H1 (cell line): Measurements from ENCODE around the gene DLK1. TPM values are rescaled to one million over a fixed set of nuclear protein-coding genes. Genes with fewer than 3 reads are reported as not detected.

Source experiments
- FOSL1 ChIP-seq: IDR thresholded peaks from 2 replicates; pipeline ENCODE4 v1.6.1; 2011; ENCODE audit warnings: mild to moderate bottlenecking, low read depth, low read length, moderate library complexity; ENCODE audit not compliant: insufficient read depth
- JUN ChIP-seq: IDR thresholded peaks from 2 replicates; pipeline ENCODE4 v1.6.1; 2011; ENCODE audit warnings: low read depth, mild to moderate bottlenecking, improper control_type of control experiment, low read length
- JUND ChIP-seq: IDR thresholded peaks from 2 replicates; pipeline ENCODE4 v1.6.1; 2011; ENCODE audit warnings: mild to moderate bottlenecking, improper control_type of control experiment, low read length
- RBBP5 ChIP-seq: IDR thresholded peaks from 2 replicates; pipeline ENCODE4 v1.7.1; 2012; ENCODE audit warnings: low read depth, mild to moderate bottlenecking, inconsistent platforms, low read length, moderate library complexity, borderline replicate concordance
- SAP30 ChIP-seq: fragments of 300-600 bp; sonication (generic); IDR thresholded peaks from 2 replicates; pipeline ENCODE4 v1.7.1; 2012; ENCODE audit warnings: low read length, moderate library complexity, mild to moderate bottlenecking, inconsistent platforms; ENCODE audit not compliant: insufficient read depth, insufficient replicate concordance
- SP2 ChIP-seq: IDR thresholded peaks from 2 replicates; pipeline ENCODE4 v1.6.1; 2012; ENCODE audit warnings: mild to moderate bottlenecking, low read length, inconsistent platforms
- TCF12 ChIP-seq: IDR thresholded peaks from 2 replicates; pipeline ENCODE4 v1.6.1; 2011; ENCODE audit warnings: low read depth, mild to moderate bottlenecking, low read length
- USF2 ChIP-seq: IDR thresholded peaks from 2 replicates; pipeline ENCODE4 v1.6.1; 2011; ENCODE audit warnings: low read length, improper control_type of control experiment
- polyA plus RNA-seq, 7 experiments: library from polyadenylated mRNA; depleted of rRNA in 3 of 7; stranded (reverse) in 5 of 7; unstranded in 2 of 7; fragments of >200 nt in 5 of 7; fragments of 200-250 nt in 2 of 7; gene quantifications; 1 replicate in 5 of 7; 2 replicates in 1 of 7; 4 replicates in 1 of 7; pipeline versions ENCODE4 v1.2.1 to v1.2.3, GENCODE V29; 2011 to 2013; ENCODE audit warnings: missing spikeins in 2 of 7, mixed read lengths in 2 of 7
- total RNA-seq: library from RNA; stranded (reverse); fragmentation: NEBNext Ultra II Directional; extraction: Animal tissue kit (Norgen Biotek cat#: 25700); gene quantifications from 2 replicates; pipeline ENCODE4 v1.2.1, GENCODE V29; 2021
- TF ChIP-seq, protein P1 (sequence below): IDR thresholded peaks from 2 replicates; pipeline ENCODE4 v1.6.1; 2012; ENCODE audit warnings: low read length, inconsistent platforms
- TF ChIP-seq, protein P2 (sequence below): IDR thresholded peaks from 2 replicates; pipeline ENCODE4 v1.6.1; 2012; ENCODE audit warnings: inconsistent platforms

DLK1 gene
- total and polyA plus RNA-seq, 2 of the 8 experiments (the other 6 are each of a cell fraction or from before 2014, with no cell fraction given), result 1.3 to 2.4 TPM

GRCh38 chr14:100764471-100765115 is 37.9 kb downstream of the DLK1 start (continued):
- TF ChIP-seq, protein P1, sequence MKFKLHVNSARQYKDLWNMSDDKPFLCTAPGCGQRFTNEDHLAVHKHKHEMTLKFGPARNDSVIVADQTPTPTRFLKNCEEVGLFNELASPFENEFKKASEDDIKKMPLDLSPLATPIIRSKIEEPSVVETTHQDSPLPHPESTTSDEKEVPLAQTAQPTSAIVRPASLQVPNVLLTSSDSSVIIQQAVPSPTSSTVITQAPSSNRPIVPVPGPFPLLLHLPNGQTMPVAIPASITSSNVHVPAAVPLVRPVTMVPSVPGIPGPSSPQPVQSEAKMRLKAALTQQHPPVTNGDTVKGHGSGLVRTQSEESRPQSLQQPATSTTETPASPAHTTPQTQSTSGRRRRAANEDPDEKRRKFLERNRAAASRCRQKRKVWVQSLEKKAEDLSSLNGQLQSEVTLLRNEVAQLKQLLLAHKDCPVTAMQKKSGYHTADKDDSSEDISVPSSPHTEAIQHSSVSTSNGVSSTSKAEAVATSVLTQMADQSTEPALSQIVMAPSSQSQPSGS, result no peak
- TF ChIP-seq USF2 (peak; percentile 35; the same call in 1 of the 2 replicates), SAP30 (no peak), RBBP5 (no peak), JUN (no peak), SP2 (no peak), JUND (no peak), TCF12 (no peak), FOSL1 (no peak)
- TF ChIP-seq, protein P2, sequence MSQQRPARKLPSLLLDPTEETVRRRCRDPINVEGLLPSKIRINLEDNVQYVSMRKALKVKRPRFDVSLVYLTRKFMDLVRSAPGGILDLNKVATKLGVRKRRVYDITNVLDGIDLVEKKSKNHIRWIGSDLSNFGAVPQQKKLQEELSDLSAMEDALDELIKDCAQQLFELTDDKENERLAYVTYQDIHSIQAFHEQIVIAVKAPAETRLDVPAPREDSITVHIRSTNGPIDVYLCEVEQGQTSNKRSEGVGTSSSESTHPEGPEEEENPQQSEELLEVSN, result 0 out of 2 replicates have a peak, but pooled peaks have one; percentile 48
